HEK293 (cell line): Measurements from ENCODE around the gene VILL.

Experiments
- CTCF ChIP-seq: fragments of 450-650 bp; formaldehyde crosslinking; IDR thresholded peaks from 2 replicates; pipeline ENCODE4 v1.5.1; 2016; ENCODE audit warnings: missing biosample characterization, missing genetic modification characterization
- YY1 ChIP-seq: fragments of 450-650 bp; formaldehyde crosslinking; IDR thresholded peaks from 2 replicates; pipeline ENCODE4 v1.5.1; 2018; ENCODE audit warnings: missing biosample characterization, missing genetic modification characterization
- ZBTB44 ChIP-seq: fragments of 450-650 bp; IDR thresholded peaks from 2 replicates; pipeline ENCODE4 v1.5.1; 2018; ENCODE audit warnings: missing biosample characterization, mild to moderate bottlenecking, missing genetic modification characterization
- ZNF184 ChIP-seq: fragments of 450-650 bp; IDR thresholded peaks from 2 replicates; pipeline ENCODE4 v1.5.1; 2018; ENCODE audit warnings: missing biosample characterization, mild to moderate bottlenecking, missing genetic modification characterization
- ZNF23 ChIP-seq: fragments of 450-650 bp; formaldehyde crosslinking; IDR thresholded peaks from 2 replicates; pipeline ENCODE4 v1.5.1; 2016; ENCODE audit warnings: missing biosample characterization, missing genetic modification characterization, borderline replicate concordance
- ZNF302 ChIP-seq: fragments of 450-650 bp; formaldehyde crosslinking; IDR thresholded peaks from 2 replicates; pipeline ENCODE4 v1.5.1; 2016; ENCODE audit warnings: missing biosample characterization, missing genetic modification characterization, low read depth
- ZNF335 ChIP-seq: fragments of 450-650 bp; formaldehyde crosslinking; conservative IDR thresholded peaks from 2 replicates; pipeline ENCODE4 v1.5.1; 2016; ENCODE audit warnings: missing biosample characterization, missing genetic modification characterization
- ZNF350 ChIP-seq: fragments of 450-650 bp; formaldehyde crosslinking; IDR thresholded peaks from 2 replicates; pipeline ENCODE4 v1.5.0; 2017; ENCODE audit warnings: missing biosample characterization, mild to moderate bottlenecking, missing genetic modification characterization
- ZNF660 ChIP-seq: fragments of 450-650 bp; IDR thresholded peaks from 2 replicates; pipeline ENCODE4 v1.5.1; 2018; ENCODE audit warnings: missing biosample characterization, mild to moderate bottlenecking, missing genetic modification characterization

- TF ChIP-seq ZNF302 (tag by site-specific recombination) (no peak), ZNF350 (tag by site-specific recombination) (no peak), ZBTB44 (tag by site-specific recombination) (no peak), CTCF (tag by site-specific recombination) (no peak), YY1 (tag by site-specific recombination) (no peak), ZNF660 (tag by site-specific recombination) (no peak), ZNF23 (tag by site-specific recombination) (no peak), ZNF184 (tag by site-specific recombination) (no peak), ZNF335 (tag by site-specific recombination) (no peak)
Measured at GRCh38 chr3:38030126-38031021, 39.8 kb downstream of the VILL start.
